GM12874 (cell line): ENCODE measurements around the gene C2CD2L.

Experiments
- TF ChIP-seq, protein P1 (sequence below): IDR thresholded peaks from 2 replicates; pipeline ENCODE4 v1.5.1; 2011; ENCODE audit warnings: low read depth, mild to moderate bottlenecking, control low read depth, low read length, moderate library complexity; ENCODE audit not compliant: insufficient read depth

C2CD2L gene

DNA sequence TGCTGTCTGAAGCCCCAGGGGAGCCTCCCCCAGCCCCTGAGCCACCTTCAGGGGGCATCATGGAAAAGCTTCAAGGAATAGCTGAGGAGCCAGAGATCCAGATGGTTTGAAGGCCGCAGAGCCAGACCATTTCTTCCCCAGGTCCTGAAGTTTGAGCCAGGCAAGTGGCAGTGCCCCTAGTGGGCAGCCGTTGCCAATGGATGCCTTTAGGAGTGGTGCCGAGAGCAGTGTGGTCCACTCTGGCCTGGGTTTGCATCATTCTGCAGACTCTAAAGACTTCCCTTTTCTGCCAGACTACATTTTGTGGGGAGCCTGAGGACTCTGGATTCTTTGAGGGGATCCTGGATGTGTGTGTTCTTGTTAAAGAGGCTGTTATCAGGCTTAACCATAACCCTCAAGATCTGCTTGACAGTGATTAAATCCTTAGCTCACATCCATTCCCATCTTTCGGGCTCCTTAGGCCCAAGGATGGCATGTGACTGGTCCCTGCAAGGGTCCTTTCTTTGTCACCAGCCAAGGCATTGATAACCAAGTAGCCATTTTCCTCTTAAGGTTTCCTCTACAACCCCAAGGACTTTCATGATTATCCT, 27.3 kb downstream of the C2CD2L start:
- TF ChIP-seq, protein P1, sequence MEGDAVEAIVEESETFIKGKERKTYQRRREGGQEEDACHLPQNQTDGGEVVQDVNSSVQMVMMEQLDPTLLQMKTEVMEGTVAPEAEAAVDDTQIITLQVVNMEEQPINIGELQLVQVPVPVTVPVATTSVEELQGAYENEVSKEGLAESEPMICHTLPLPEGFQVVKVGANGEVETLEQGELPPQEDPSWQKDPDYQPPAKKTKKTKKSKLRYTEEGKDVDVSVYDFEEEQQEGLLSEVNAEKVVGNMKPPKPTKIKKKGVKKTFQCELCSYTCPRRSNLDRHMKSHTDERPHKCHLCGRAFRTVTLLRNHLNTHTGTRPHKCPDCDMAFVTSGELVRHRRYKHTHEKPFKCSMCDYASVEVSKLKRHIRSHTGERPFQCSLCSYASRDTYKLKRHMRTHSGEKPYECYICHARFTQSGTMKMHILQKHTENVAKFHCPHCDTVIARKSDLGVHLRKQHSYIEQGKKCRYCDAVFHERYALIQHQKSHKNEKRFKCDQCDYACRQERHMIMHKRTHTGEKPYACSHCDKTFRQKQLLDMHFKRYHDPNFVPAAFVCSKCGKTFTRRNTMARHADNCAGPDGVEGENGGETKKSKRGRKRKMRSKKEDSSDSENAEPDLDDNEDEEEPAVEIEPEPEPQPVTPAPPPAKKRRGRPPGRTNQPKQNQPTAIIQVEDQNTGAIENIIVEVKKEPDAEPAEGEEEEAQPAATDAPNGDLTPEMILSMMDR: peak; percentile 73

DNA sequence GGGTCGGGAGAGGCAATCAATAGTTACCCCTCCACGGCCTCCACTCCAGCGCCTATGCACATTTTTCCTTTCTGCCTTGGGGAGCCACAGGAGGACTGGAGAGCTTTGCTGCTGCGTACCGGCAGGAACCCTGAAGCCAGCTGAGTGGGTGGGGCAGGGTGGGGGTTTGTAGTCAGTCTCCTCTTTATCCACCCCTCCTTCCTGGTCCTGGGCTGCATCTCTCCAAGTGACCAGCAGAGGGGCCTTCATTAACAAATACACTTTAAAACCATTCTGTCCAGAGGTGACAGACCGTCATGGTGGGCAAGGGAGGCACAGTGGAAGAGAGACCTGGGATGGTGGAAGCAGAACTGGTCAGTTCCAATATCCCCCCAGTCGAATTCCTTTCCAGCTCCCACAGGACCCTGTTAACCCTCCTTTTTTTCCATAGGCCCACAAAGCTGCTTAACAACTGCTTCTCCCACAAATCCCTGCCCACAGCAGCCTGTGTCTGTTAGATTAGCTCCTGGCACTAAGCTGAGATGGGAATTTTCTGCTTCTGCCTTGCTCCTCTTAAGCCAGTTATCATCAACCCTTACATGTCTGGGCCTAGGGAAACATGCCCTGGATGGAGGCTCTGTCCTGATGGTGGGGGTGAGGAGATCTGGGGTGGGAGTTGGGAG, 37.8 kb downstream of the C2CD2L start:
- TF ChIP-seq, protein P1: peak; percentile 67

- TF ChIP-seq, protein P1: no peak
Measured at GRCh38 chr11:119145551-119145950, 38.4 kb downstream of the C2CD2L start.

DNA sequence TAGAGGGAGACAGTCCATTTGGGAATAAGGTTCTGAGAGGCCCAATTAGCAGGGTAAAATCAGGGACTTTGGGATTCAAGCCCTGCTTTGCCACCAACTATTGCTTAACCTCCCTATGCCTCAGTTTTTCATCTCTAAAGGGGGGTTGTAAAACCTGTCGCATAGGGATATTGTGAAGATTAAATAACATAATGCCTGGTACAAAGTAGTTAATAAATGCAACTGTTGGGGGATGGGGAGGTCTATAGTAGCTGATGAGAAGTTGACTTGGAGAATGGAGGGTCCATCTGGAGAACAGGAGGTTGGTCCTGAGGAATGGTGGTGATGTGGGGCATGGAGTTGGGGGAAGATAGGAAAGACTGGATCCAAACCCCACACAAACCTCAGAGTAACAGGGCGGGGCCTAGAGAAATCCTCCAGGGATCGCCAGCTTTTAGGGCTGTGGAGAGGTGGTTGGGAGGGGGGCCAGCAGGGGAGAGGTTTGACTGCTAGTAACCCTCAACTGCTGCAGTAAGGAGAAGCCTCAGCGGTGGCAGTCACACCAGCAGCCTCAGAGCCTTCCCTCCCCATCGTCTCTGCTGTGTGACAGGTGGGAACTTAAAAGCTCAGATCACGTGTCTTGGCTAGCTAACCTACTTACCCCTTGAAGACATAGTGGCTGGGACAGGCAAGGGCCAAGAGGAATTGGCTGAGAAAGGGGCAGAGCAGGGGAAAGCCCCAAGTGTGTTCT, 40.6 kb downstream of the C2CD2L start:
- TF ChIP-seq, protein P1: no peak

- TF ChIP-seq, protein P1: no peak
Measured at GRCh38 chr11:119148720-119149017, 41.5 kb downstream of the C2CD2L start.

DNA sequence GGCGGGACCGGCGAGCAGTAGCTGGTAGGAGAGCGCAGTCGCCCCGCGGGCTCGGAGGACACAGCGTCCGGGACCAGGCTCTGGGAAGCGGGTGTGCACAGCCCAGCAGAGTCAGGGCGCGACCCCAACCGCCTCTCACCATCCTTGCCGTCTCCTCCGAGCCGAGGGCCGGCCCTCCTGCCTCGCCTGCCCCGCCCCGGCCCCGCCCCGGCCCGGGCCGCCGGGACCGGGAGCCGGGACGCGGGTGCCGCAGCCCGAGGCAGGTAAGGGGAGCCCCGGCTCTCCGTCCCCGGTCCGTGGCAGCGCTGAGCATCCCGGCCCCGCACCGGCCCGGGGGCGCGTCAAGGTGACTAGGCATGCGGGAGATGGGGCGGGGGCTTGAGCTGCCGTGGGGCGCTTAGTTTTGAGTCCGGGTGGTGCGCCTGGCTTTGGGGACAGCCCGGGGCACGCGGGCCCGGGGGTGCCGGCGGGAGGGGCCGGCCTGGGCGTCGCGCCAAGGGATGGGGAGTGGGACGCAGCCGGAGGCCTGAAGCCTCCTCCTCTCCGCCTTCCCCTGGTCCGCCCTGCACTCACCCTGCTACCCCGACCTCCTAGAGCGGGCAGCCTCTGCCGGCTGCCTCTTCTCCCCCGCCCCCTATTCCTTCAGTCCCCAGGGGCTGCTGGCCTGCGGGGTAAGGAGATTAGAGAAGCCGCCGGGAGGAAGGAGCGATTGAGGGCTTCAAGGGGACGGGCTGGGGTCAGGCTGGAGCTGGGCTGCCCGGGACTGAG, 42.1 kb downstream of the C2CD2L start, which contains the start of gene ABCG4:
ABCG4 (plus strand) TSS at position 35 of the 768 bp plus-strand sequence. CDS start 914 bp downstream, outside the sequence.
- TF ChIP-seq, protein P1: no peak

DNA sequence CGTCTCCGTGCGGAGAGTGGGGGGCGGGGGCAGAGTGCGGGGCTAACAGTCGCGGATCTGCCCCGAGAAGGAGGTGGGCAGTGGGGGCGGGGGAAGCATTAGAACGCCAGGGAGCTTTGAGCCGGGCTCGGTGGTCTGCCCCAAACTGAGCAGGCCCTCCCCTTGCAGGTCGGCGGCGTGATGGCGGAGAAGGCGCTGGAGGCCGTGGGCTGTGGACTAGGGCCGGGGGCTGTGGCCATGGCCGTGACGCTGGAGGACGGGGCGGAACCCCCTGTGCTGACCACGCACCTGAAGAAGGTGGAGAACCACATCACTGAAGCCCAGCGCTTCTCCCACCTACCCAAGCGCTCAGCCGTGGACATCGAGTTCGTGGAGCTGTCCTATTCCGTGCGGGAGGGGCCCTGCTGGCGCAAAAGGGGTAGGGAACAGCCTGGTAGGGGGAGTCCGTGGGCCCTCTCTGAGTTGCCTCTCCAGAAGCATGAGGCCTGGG, 42.7 kb downstream of the C2CD2L start:
- TF ChIP-seq, protein P1: no peak
